Gastroesophageal sphincter (tissue), 4 donors: ENCODE data around the gene LDLRAD2. TPM values are rescaled to one million over a fixed set of nuclear protein-coding genes. Genes with fewer than 3 reads are reported as not detected.
A peak's percentile ranks its signal among the peaks of the same experiment; 100 is the strongest.
"Not testable (repeated sequence)": the region's sequence is repeated elsewhere in the genome, so short reads cannot be mapped to it uniquely, and the experiment has no call there.

Experiments used
- ATAC-seq: fragments of 150-250 bp; one replicate; pipeline ENCODE4 v1.9.1; 2016; ENCODE audit warnings: mild to moderate bottlenecking, moderate library complexity
- H3K27ac ChIP-seq, 4 donors: fragments of 200-600 bp; sonication (generic) in 3 of 4; 1 replicate in 3 of 4; 2 replicates in 1 of 4; pipeline ENCODE4 v1.5.1; 2016 to 2019
- H3K27me3 ChIP-seq: fragments of 200-600 bp; sonication (generic); one replicate; pipeline ENCODE4 v1.5.1; 2019
- H3K36me3 ChIP-seq, 2 donors: fragments of 200-600 bp; sonication (generic); one replicate each; pipeline ENCODE4 v1.5.1; 2019; ENCODE audit warnings: control low read depth in 1 of 2
- H3K4me1 ChIP-seq, 3 donors: fragments of 200-600 bp; sonication (generic); 1 replicate in 2 of 3; 2 replicates in 1 of 3; pipeline ENCODE4 v1.5.1; 2016 to 2019; ENCODE audit warnings: control low read depth in 2 of 3
- H3K4me3 ChIP-seq, 2 donors: fragments of 200-600 bp; sonication (generic); one replicate each; pipeline ENCODE4 v1.5.1; 2019; ENCODE audit warnings: mild to moderate bottlenecking in 1 of 2, moderate library complexity in 1 of 2
- H3K9me3 ChIP-seq, 3 donors: fragments of 200-600 bp; sonication (generic); one replicate each; pipeline ENCODE4 v1.5.1; 2017 to 2019; ENCODE audit warnings: control low read depth in 2 of 3
- CTCF ChIP-seq, 4 experiments: fragments of 200-600 bp in 2 of 4; fragments of 450-650 bp in 2 of 4; sonication (generic) in 1 of 4; IDR thresholded peaks; one replicate each; pipeline ENCODE4 v1.5.1; 2017 to 2019; ENCODE audit warnings: antibody characterized with exemption in 4 of 4, mild to moderate bottlenecking in 2 of 4, moderate library complexity in 2 of 4
- EP300 ChIP-seq: sonication (generic); formaldehyde crosslinking; IDR thresholded peaks from one replicate; pipeline ENCODE4 v1.6.1; 2017; ENCODE audit warnings: antibody characterized with exemption, mild to moderate bottlenecking
- POLR2A ChIP-seq, 2 donors: fragments of 450-650 bp; IDR thresholded peaks; one replicate each; pipeline ENCODE4 v1.6.1; 2017; ENCODE audit warnings: antibody characterized with exemption in 2 of 2, mild to moderate bottlenecking in 2 of 2, moderate library complexity in 1 of 2
- POLR2AphosphoS5 ChIP-seq: sonication (generic); formaldehyde crosslinking; IDR thresholded peaks from one replicate; pipeline ENCODE4 v1.6.1; 2017; ENCODE audit warnings: antibody characterized with exemption
- WGBS, 2 donors: methylation state at CpG; one replicate each; pipeline ENCODE4 v1.1.5; 2018; ENCODE audit warnings: low coverage in 1 of 2; 5-methylcytosine and 5-hydroxymethylcytosine counted together
- total RNA-seq, 4 donors: library from RNA; depleted of rRNA; stranded (reverse); fragments of >200 nt; gene quantifications; one replicate each; pipeline ENCODE4 v1.1.0, GENCODE V29; 2016

The LDLRAD2 gene
- total RNA-seq = under 1 TPM in 1 of 4 donors, not detected in 3; 0.08 TPM

GRCh38 chr1:21811875-21812305 lies at the start of gene LDLRAD2:
Gene LDLRAD2, plus strand, starts transcription at chr1:21812265. Its CDS starts 187 bp downstream, at chr1:21812452.
- no peaks in the 10 kb centered on the region for H3K36me3 ChIP-seq
- TF ChIP-seq POLR2A (IDR thresholded peaks at IDR 0.05) (no peak), EP300 (no peak), CTCF (IDR thresholded peaks at IDR 0.05) (no peak), POLR2AphosphoS5 (no peak)
- ATAC-seq = no peak
- no peak within 1 kb of the TSS for H3K27ac ChIP-seq
- 75 to 100% methylated on average over 1 to 2 of the region's 2 CpGs for WGBS, 2 donors
- H3K4me3 ChIP-seq = no peak within 1 kb of the TSS
- peaks cover 22% of the 10 kb centered on the region for H3K27me3 ChIP-seq
- peaks cover 0 to 10% (median 7%) of the 10 kb centered on the region in 3 donors for H3K4me1 ChIP-seq
- no peaks in the 10 kb centered on the region for H3K9me3 ChIP-seq

- no peak overlapping the region for H3K4me3 ChIP-seq
- no peak for ATAC-seq
- H3K36me3 ChIP-seq = no peaks in the 10 kb centered on the region
- H3K27ac ChIP-seq = peak overlapping the region in 2 of 4 donors; percentile 65 to 75
- no peaks in the 10 kb centered on the region for H3K9me3 ChIP-seq
- peaks cover 4 to 90% (median 25%) of the 10 kb centered on the region in 3 donors for H3K4me1 ChIP-seq
- no peak for TF ChIP-seq CTCF (IDR thresholded peaks at IDR 0.05)
- TF ChIP-seq POLR2A (IDR thresholded peaks at IDR 0.05) = no peak
- TF ChIP-seq POLR2AphosphoS5 = no peak
- no peaks in the 10 kb centered on the region for H3K27me3 ChIP-seq
- 93 to 95% methylated on average over 4 to 8 of the region's 10 CpGs for WGBS, 2 donors
Observed at GRCh38 chr1:21763236-21763635, 48.8 kb upstream of the LDLRAD2 start.

GRCh38 chr1:21763694-21764419 lies 48.2 kb upstream of the LDLRAD2 start:
- 66% methylated on average over 6 of the region's 7 CpGs; no CpG with 5 or more reads in 1 of the 2 donors for WGBS, 2 donors

GRCh38 chr1:21764615-21765423 lies 47.2 kb upstream of the LDLRAD2 start:
- H3K4me3 ChIP-seq = no peak overlapping the region
- peaks cover 0 to 83% (median 20%) of the 10 kb centered on the region in 3 donors for H3K4me1 ChIP-seq
- H3K27me3 ChIP-seq = no peaks in the 10 kb centered on the region
- no peaks in the 10 kb centered on the region for H3K36me3 ChIP-seq
- H3K27ac ChIP-seq = peak overlapping the region in 3 of 4 donors; percentile 47 to 75 (median 58)
- 44 to 51% methylated on average over 8 to 9 of the region's 13 CpGs for WGBS, 2 donors
- TF ChIP-seq EP300 = no peak
- no peak for TF ChIP-seq POLR2A (IDR thresholded peaks at IDR 0.05)
- peak; percentile 71 for TF ChIP-seq POLR2AphosphoS5
- ATAC-seq = peak; percentile 88
- no peaks in the 10 kb centered on the region for H3K9me3 ChIP-seq

More at GRCh38 chr1:21763694-21764419, 48.2 kb upstream of the LDLRAD2 start:
- Histone ChIP-seq H3K9me3 (no peaks in the 10 kb centered on the region), H3K4me1 (peaks cover 4 to 90% (median 27%) of the 10 kb centered on the region in 3 donors), H3K27ac (peak overlapping the region in 3 of 4 donors; percentile 58 to 75 (median 65)), H3K36me3 (no peaks in the 10 kb centered on the region), H3K27me3 (no peaks in the 10 kb centered on the region), H3K4me3 (no peak overlapping the region)
- no peak for ATAC-seq
- TF ChIP-seq CTCF (IDR thresholded peaks at IDR 0.05) (no peak), POLR2AphosphoS5 (no peak)

- TF ChIP-seq POLR2AphosphoS5 (no peak), CTCF (IDR thresholded peaks at IDR 0.05) (no peak), EP300 (no peak), POLR2A (IDR thresholded peaks at IDR 0.05) (no peak)
- Histone ChIP-seq H3K27me3 (no peaks in the 10 kb centered on the region), H3K4me3 (no peak overlapping the region), H3K36me3 (no peaks in the 10 kb centered on the region), H3K9me3 (no peaks in the 10 kb centered on the region), H3K27ac (peak overlapping the region in 2 of 4 donors; percentile 17 to 58), H3K4me1 (peaks cover 0 to 74% (median 20%) of the 10 kb centered on the region in 3 donors)
- no peak for ATAC-seq
- WGBS, 2 donors = 85 to 86% methylated on average over 1 to 3 of the region's 4 CpGs
Observed at GRCh38 chr1:21766210-21766609, 45.9 kb upstream of the LDLRAD2 start.

GRCh38 chr1:21767106-21767505 lies 45.0 kb upstream of the LDLRAD2 start:
- 94 to 96% methylated on average over 6 to 8 of the region's 8 CpGs for WGBS, 2 donors
- H3K36me3 ChIP-seq, ATAC-seq, H3K9me3 ChIP-seq, H3K27ac ChIP-seq, H3K4me3 ChIP-seq, H3K27me3 ChIP-seq: not testable (repeated sequence)
- peaks cover 0 to 65% (median 20%) of the 10 kb centered on the region in 3 donors for H3K4me1 ChIP-seq
